H1 (cell line): ENCODE results near the gene DNAAF5. TPM values are rescaled to one million over a fixed set of nuclear protein-coding genes. Genes with fewer than 3 reads are reported as not detected.

Experiments
- CTCF ChIA-PET: fragments of 300-600 bp; sonication (Branson Sonifier 250); formaldehyde crosslinking; loops from one replicate; lab custom pipeline; 2021; ENCODE audit not compliant: partially characterized antibody; lab: Charles Lee
- POLR2A ChIA-PET: fragments of 300-600 bp; sonication (Branson Sonifier 250); formaldehyde crosslinking; loops from one replicate; lab custom pipeline; 2021; ENCODE audit warnings: inconsistent platforms; ENCODE audit not compliant: partially characterized antibody; lab: Charles Lee
- DNase-seq, 2 experiments: peaks; one replicate each; pipeline versions ENCODE4 v3.0.0 to v3.0.0-alpha.2; 2010 to 2022; ENCODE audit warnings: low spot score in 2 of 2, low read depth in 1 of 2, mixed read lengths in 1 of 2
- FAIRE-seq: peaks from 2 replicates; lab custom pipeline; 2011; peaks lifted over from hg19 to GRCh38; lab: Jason Lieb, UNC
- H2AFZ ChIP-seq: 2 replicates; pipeline ENCODE4 v1.8.1; 2012; ENCODE audit warnings: low read length, inconsistent platforms
- H2AK5ac ChIP-seq: 2 replicates; pipeline ENCODE4 v1.6.1; 2013; ENCODE audit warnings: low read depth, low read length
- H2BK120ac ChIP-seq: replicated peaks from 2 replicates; pipeline ENCODE3; 2013; ENCODE audit warnings: low read depth, low read length, inconsistent platforms
- H2BK12ac ChIP-seq: 2 replicates; pipeline ENCODE4 v1.6.1; 2013; ENCODE audit warnings: low read depth, low read length
- H2BK15ac ChIP-seq: 2 replicates; pipeline ENCODE4 v1.6.1; 2013; ENCODE audit warnings: low read length
- H2BK20ac ChIP-seq: 2 replicates; pipeline ENCODE4 v1.6.1; 2013; ENCODE audit warnings: low read length
- H2BK5ac ChIP-seq: 2 replicates; pipeline ENCODE4 v1.6.1; 2013; ENCODE audit warnings: low read depth, low read length
- H3K14ac ChIP-seq: 2 replicates; pipeline ENCODE4 v1.6.1; 2013; ENCODE audit warnings: inconsistent platforms; ENCODE audit not compliant: insufficient read length
- H3K18ac ChIP-seq: 2 replicates; pipeline ENCODE4 v1.6.1; 2013; ENCODE audit warnings: low read length; ENCODE audit errors: extremely low read depth
- H3K23ac ChIP-seq: 2 replicates; pipeline ENCODE4 v1.6.1; 2013; ENCODE audit warnings: inconsistent platforms; ENCODE audit not compliant: insufficient read length
- H3K23me2 ChIP-seq: 2 replicates; pipeline ENCODE4 v1.6.1; 2013; ENCODE audit warnings: low read depth, low read length
- H3K27ac ChIP-seq: 2 replicates; pipeline ENCODE4 v1.6.1; 2011; ENCODE audit warnings: low read depth, low read length, inconsistent platforms
- H3K27me3 ChIP-seq, 4 experiments: replicated peaks in 1 of 4; 1 replicate in 1 of 4; 2 replicates in 3 of 4; pipeline versions ENCODE4 v1.6.1 to v1.8.1; 2011 to 2013; ENCODE audit warnings: low read length in 3 of 4, mild to moderate bottlenecking in 3 of 4, inconsistent platforms in 2 of 4, mixed read lengths in 2 of 4, moderate library complexity in 1 of 4; ENCODE audit not compliant: control insufficient read depth in 3 of 4, insufficient read depth in 3 of 4; ENCODE audit errors: extremely low read depth in 1 of 4
- H3K36me3 ChIP-seq, 4 experiments: 2 replicates each; pipeline versions ENCODE4 v1.6.1 to v1.8.1; 2011 to 2013; ENCODE audit warnings: mild to moderate bottlenecking in 4 of 4, low read length in 3 of 4, moderate library complexity in 2 of 4, control low read depth in 1 of 4, inconsistent platforms in 1 of 4; ENCODE audit not compliant: insufficient read depth in 4 of 4, control insufficient read depth in 2 of 4
- H3K4ac ChIP-seq: replicated peaks from 2 replicates; pipeline ENCODE3; 2013; ENCODE audit warnings: low read length, low read depth, mixed read lengths, inconsistent platforms; ENCODE audit not compliant: insufficient read length
- H3K4me1 ChIP-seq, 4 experiments: replicated peaks in 1 of 4; 1 replicate in 1 of 4; 2 replicates in 3 of 4; pipeline versions ENCODE4 v1.6.1 to v1.8.1; 2011 to 2013; ENCODE audit warnings: low read length in 3 of 4, inconsistent platforms in 2 of 4, mixed read lengths in 1 of 4; ENCODE audit not compliant: insufficient read depth in 4 of 4, control insufficient read depth in 3 of 4
- H3K4me2 ChIP-seq, 2 experiments: 2 replicates each; pipeline versions ENCODE4 v1.6.1 to v1.8.1; 2011 to 2013; ENCODE audit warnings: low read depth in 2 of 2, low read length in 2 of 2, control low read depth in 1 of 2, inconsistent platforms in 1 of 2, mild to moderate bottlenecking in 1 of 2; ENCODE audit not compliant: insufficient read depth in 1 of 2
- H3K4me3 ChIP-seq, 4 experiments: fragments of 200-600, 300-600 bp in 1 of 4; sonication (generic), shearing (Covaris generic), sonication (Bioruptor Twin) in 1 of 4; 2 replicates each; pipeline versions ENCODE4 v1.5.1 to v1.8.1; 2011 to 2016; ENCODE audit warnings: low read length in 4 of 4, low read depth in 3 of 4, control low read depth in 2 of 4, inconsistent platforms in 2 of 4, mild to moderate bottlenecking in 2 of 4, mixed read lengths in 1 of 4, moderate library complexity in 1 of 4; ENCODE audit not compliant: insufficient read depth in 2 of 4; ENCODE audit errors: extremely low read depth in 1 of 4
- H3K56ac ChIP-seq: replicated peaks from 2 replicates; pipeline ENCODE3; 2013; ENCODE audit warnings: low read depth, mild to moderate bottlenecking, mixed read lengths, low read length, inconsistent platforms; ENCODE audit not compliant: insufficient read length
- H3K79me1 ChIP-seq: 2 replicates; pipeline ENCODE4 v1.6.1; 2013; ENCODE audit warnings: low read depth, low read length, control low read depth
- H3K79me2 ChIP-seq, 2 experiments: 2 replicates each; pipeline versions ENCODE4 v1.6.1 to v1.8.1; 2012 to 2013; ENCODE audit warnings: low read length in 2 of 2, mild to moderate bottlenecking in 2 of 2, inconsistent platforms in 1 of 2; ENCODE audit not compliant: insufficient read depth in 2 of 2, control insufficient read depth in 1 of 2
- H3K9ac ChIP-seq, 4 experiments: replicated peaks in 1 of 4; 1 replicate in 1 of 4; 2 replicates in 3 of 4; pipeline versions ENCODE4 v1.6.1 to v1.8.1; 2011 to 2013; ENCODE audit warnings: low read depth in 3 of 4, low read length in 3 of 4, control low read depth in 2 of 4, mild to moderate bottlenecking in 2 of 4, moderate library complexity in 2 of 4, inconsistent platforms in 1 of 4; ENCODE audit errors: extremely low read depth in 1 of 4
- H3K9me3 ChIP-seq, 2 experiments: 2 replicates each; pipeline versions ENCODE4 v1.6.1 to v1.8.1; 2012 to 2013; ENCODE audit warnings: mild to moderate bottlenecking in 2 of 2, moderate library complexity in 2 of 2, control low read depth in 1 of 2, inconsistent platforms in 1 of 2, low read depth in 1 of 2, low read length in 1 of 2, mixed read lengths in 1 of 2; ENCODE audit not compliant: insufficient read depth in 2 of 2
- H4K20me1 ChIP-seq, 2 experiments: replicated peaks in 1 of 2; 2 replicates each; pipeline versions ENCODE3 to v1.8.1; 2011 to 2013; ENCODE audit warnings: inconsistent platforms in 2 of 2, low read length in 2 of 2, mild to moderate bottlenecking in 1 of 2; ENCODE audit not compliant: insufficient read depth in 2 of 2, control insufficient read depth in 1 of 2
- H4K5ac ChIP-seq: 2 replicates; pipeline ENCODE4 v1.6.1; 2013; ENCODE audit warnings: low read length, low read depth, mixed read lengths, inconsistent platforms; ENCODE audit not compliant: insufficient read length
- H4K8ac ChIP-seq: 2 replicates; pipeline ENCODE4 v1.8.0; 2013; ENCODE audit warnings: mild to moderate bottlenecking, moderate library complexity, low read length, inconsistent platforms; ENCODE audit not compliant: insufficient read depth; ENCODE audit errors: extremely low read depth
- H4K91ac ChIP-seq: replicated peaks from 2 replicates; pipeline ENCODE3; 2013; ENCODE audit warnings: low read length, mixed read lengths, inconsistent platforms; ENCODE audit not compliant: insufficient read length
- ASH2L ChIP-seq: fragments of 200-600, 300-600 bp; sonication (generic); IDR thresholded peaks from one replicate; pipeline ENCODE4 v1.7.1; 2017; ENCODE audit warnings: low read length
- CBX5 ChIP-seq: fragments of 300-800, 300-1000 bp; sonication (generic); IDR thresholded peaks from 2 replicates; pipeline ENCODE4 v1.7.1; 2016; ENCODE audit warnings: antibody characterized with exemption, low read length, low read depth
- CHD1 ChIP-seq: IDR thresholded peaks from 2 replicates; pipeline ENCODE4 v1.6.1; 2012; ENCODE audit warnings: low read depth, low read length, improper control_type of control experiment
- CTBP2 ChIP-seq: IDR thresholded peaks from 2 replicates; pipeline ENCODE4 v1.7.0; 2011; ENCODE audit warnings: borderline replicate concordance, mild to moderate bottlenecking, moderate library complexity, mixed read lengths, low read length; ENCODE audit not compliant: insufficient read depth, insufficient read length
- RFX5 ChIP-seq: IDR thresholded peaks from 2 replicates; pipeline ENCODE4 v1.6.1; 2011; ENCODE audit warnings: low read depth, low read length, improper control_type of control experiment, borderline replicate concordance
- USF2 ChIP-seq: IDR thresholded peaks from 2 replicates; pipeline ENCODE4 v1.6.1; 2011; ENCODE audit warnings: low read length, improper control_type of control experiment
- WGBS, 2 experiments: shearing (Covaris generic) in 1 of 2; methylation state at CpG; one replicate each; pipeline versions ENCODE4 v1.1.6 to v1.1.7; 2013 to 2015; ENCODE audit warnings: low lambda C conversion rate in 2 of 2, mixed read lengths in 2 of 2, inconsistent platforms in 1 of 2, low coverage in 1 of 2, missing lambda C conversion rate in 1 of 2; ENCODE audit not compliant: insufficient replicate concordance in 2 of 2, insufficient coverage in 1 of 2, insufficient read length in 1 of 2; ENCODE audit errors: extremely low coverage in 1 of 2, missing lambda C conversion rate in 1 of 2; 5-methylcytosine and 5-hydroxymethylcytosine counted together
- polyA plus RNA-seq, 7 experiments: library from polyadenylated mRNA; depleted of rRNA in 3 of 7; stranded (reverse) in 5 of 7; unstranded in 2 of 7; fragments of >200 nt in 5 of 7; fragments of 200-250 nt in 2 of 7; gene quantifications; 1 replicate in 5 of 7; 2 replicates in 1 of 7; 4 replicates in 1 of 7; pipeline versions ENCODE4 v1.2.1 to v1.2.3, GENCODE V29; 2011 to 2013; ENCODE audit warnings: missing spikeins in 2 of 7, mixed read lengths in 2 of 7
- total RNA-seq: library from RNA; stranded (reverse); fragmentation: NEBNext Ultra II Directional; extraction: Animal tissue kit (Norgen Biotek cat#: 25700); gene quantifications from 2 replicates; pipeline ENCODE4 v1.2.1, GENCODE V29; 2021

DNAAF5 gene
- total and polyA plus RNA-seq, 2 of the 8 experiments (the other 6 are each of a cell fraction or from before 2014, with no cell fraction given), result 55.1 to 95.9 TPM

- H3K23me2 ChIP-seq, result 0 out of 2 replicates have a peak, but pooled peaks cover under 1% of the 10 kb centered on the region
- H3K23ac ChIP-seq, result no peak overlapping the region
- DNase-seq (no peak), FAIRE-seq (no peak)
- no peak overlapping the region for H4K8ac ChIP-seq
- POLR2A ChIA-PET, result no interaction called here
- no peak overlapping the region for H2BK120ac ChIP-seq
- no peak overlapping the region for H2AFZ ChIP-seq
- no peaks in the 10 kb centered on the region for H3K79me2 ChIP-seq
- H2BK12ac ChIP-seq, result no peak overlapping the region
- TF ChIP-seq CTBP2 (no peak), ASH2L (no peak), USF2 (no peak), CHD1 (no peak), CBX5 (no peak), RFX5 (no peak)
- no peak overlapping the region for H3K14ac ChIP-seq
- H3K36me3 ChIP-seq, result peaks cover 2 to 43% (median 12%) of the 10 kb centered on the region in 4 experiments; a peak in 6 of 8 replicates
- H2BK15ac ChIP-seq, result no peak overlapping the region
- CTCF ChIA-PET, result interaction anchor here (2.8 kb wide), 1 partner anchor 11 kb away, joined by 8 read pairs; no protein-coding TSS in a partner anchor
- no peak overlapping the region for H3K4ac ChIP-seq
- H2BK5ac ChIP-seq, result no peak overlapping the region
- WGBS, 2 experiments, result 85% methylated on average over 21 of the region's 23 CpGs; no CpG with 5 or more reads in 1 of the 2 experiments
- no peak overlapping the region for H3K27ac ChIP-seq
- H3K4me1 ChIP-seq, result no peaks in the 10 kb centered on the region
- no peak overlapping the region for H3K18ac ChIP-seq
- H3K56ac ChIP-seq, result no peak overlapping the region
- H2AK5ac ChIP-seq, result no peak overlapping the region
- no peak overlapping the region for H2BK20ac ChIP-seq
- H3K9me3 ChIP-seq, result 0 out of 4 replicates have a peak, but pooled peaks cover 0 to 4% of the 10 kb centered on the region in 2 experiments
- H3K27me3 ChIP-seq, result no peaks in the 10 kb centered on the region
- H4K91ac ChIP-seq, result no peak overlapping the region
- H4K20me1 ChIP-seq, result no peaks in the 10 kb centered on the region
- no peak overlapping the region for H3K4me3 ChIP-seq
- H3K9ac ChIP-seq, result no peak overlapping the region
- no peak overlapping the region for H3K4me2 ChIP-seq
- H3K79me1 ChIP-seq, result no peaks in the 10 kb centered on the region; the same call in 1 of the 2 replicates
- H4K5ac ChIP-seq, result no peak overlapping the region
Observed at GRCh38 chr7:676972-677385, 49.5 kb upstream of the DNAAF5 start.
